GM18858 (cell line): ENCODE results near the gene GASK1A.

Source experiments
- ATAC-seq: cut with Tn5 transposase; IDR thresholded peaks from one replicate; pipeline ENCODE4 v1.9.1; 2021; ENCODE audit not compliant: unreplicated experiment

The GASK1A gene

GRCh38 chr3:43013256-43013655, 34.1 kb downstream of the GASK1A start:
- no peak for ATAC-seq

GRCh38 chr3:43013743-43014155, 34.6 kb downstream of the GASK1A start:
- ATAC-seq = no peak

GRCh38 chr3:43014241-43014640, 35.1 kb downstream of the GASK1A start:
- no peak for ATAC-seq

GRCh38 chr3:43014956-43015355, 35.8 kb downstream of the GASK1A start:
- no peak for ATAC-seq

- ATAC-seq = no peak
Measured at GRCh38 chr3:43015572-43015971, 36.5 kb downstream of the GASK1A start.

- ATAC-seq = no peak
Measured at GRCh38 chr3:43015991-43016865, 37.1 kb downstream of the GASK1A start.

GRCh38 chr3:43017004-43017403, 37.9 kb downstream of the GASK1A start:
- ATAC-seq = no peak

- ATAC-seq = no peak
Measured at GRCh38 chr3:43017593-43018195, 38.6 kb downstream of the GASK1A start.

- ATAC-seq = no peak
Measured at GRCh38 chr3:43018246-43018645, 39.1 kb downstream of the GASK1A start.

GRCh38 chr3:43019006-43019809, 40.1 kb downstream of the GASK1A start:
- ATAC-seq = no peak

- ATAC-seq = no peak
Measured at GRCh38 chr3:43019826-43020225, 40.7 kb downstream of the GASK1A start.

GRCh38 chr3:43021186-43021585, 42.1 kb downstream of the GASK1A start:
- no peak for ATAC-seq

GRCh38 chr3:43022121-43022520, 43.0 kb downstream of the GASK1A start:
- no peak for ATAC-seq

- no peak for ATAC-seq
Measured at GRCh38 chr3:43023066-43023465, 44.0 kb downstream of the GASK1A start.

- ATAC-seq = no peak
Measured at GRCh38 chr3:43023746-43024145, 44.6 kb downstream of the GASK1A start.

GRCh38 chr3:43024181-43024885, 45.2 kb downstream of the GASK1A start:
- no peak for ATAC-seq

GRCh38 chr3:43025423-43025822, 46.3 kb downstream of the GASK1A start:
- ATAC-seq = no peak

GRCh38 chr3:43028001-43028400, 48.9 kb downstream of the GASK1A start:
- no peak for ATAC-seq

- ATAC-seq = no peak
Measured at GRCh38 chr3:43028678-43029490, 49.8 kb downstream of the GASK1A start.
